Stimulated activated CD4-positive, alpha-beta T cell treated with anti-CD3 and anti-CD28 coated beads, Interleukin-12 subunit alpha, Interleukin-12 subunit beta, amount 100 ng/mL, for 48 hours (primary cell): ENCODE measurements around the gene LIMK2.
A peak's percentile ranks its signal among the peaks of the same experiment; 100 is the strongest.
"Not testable (repeated sequence)": the region's sequence is repeated elsewhere in the genome, so short reads cannot be mapped to it uniquely, and the experiment has no call there.

ENCODE experiments used
- DNase-seq, 3 donors: peaks; one replicate each; pipeline ENCODE4 v3.0.0-alpha.2; 2020; ENCODE audit warnings: low read depth in 2 of 3, low spot score in 1 of 3

The LIMK2 gene

GRCh38 chr22:31211862-31212730, at the start of gene LIMK2:
Gene LIMK2 (plus strand): TSS chr22:31212298. CDS start chr22:31212409, 111 bp downstream.
- peak; percentile 94 to 99 (median 96) for DNase-seq

GRCh38 chr22:31170971-31171370, 41.1 kb upstream of the LIMK2 start:
- no peak for DNase-seq

GRCh38 chr22:31171734-31172133, 40.4 kb upstream of the LIMK2 start:
- DNase-seq: not testable (repeated sequence)

- peak in 1 of 3 donors; percentile 2 for DNase-seq
These were observed 38.5 kb upstream of the LIMK2 start for GRCh38 chr22:31173386-31174145.

GRCh38 chr22:31176923-31177322, 35.2 kb upstream of the LIMK2 start:
- no peak for DNase-seq

GRCh38 chr22:31177420-31178162, 34.5 kb upstream of the LIMK2 start:
- DNase-seq: no peak

GRCh38 chr22:31178859-31179258, 33.2 kb upstream of the LIMK2 start:
- DNase-seq: no peak

- DNase-seq: no peak
These were observed 32.8 kb upstream of the LIMK2 start for GRCh38 chr22:31179345-31179744.

- DNase-seq: no peak
These were observed 28.1 kb upstream of the LIMK2 start for GRCh38 chr22:31184015-31184414.

- no peak for DNase-seq
These were observed 27.0 kb upstream of the LIMK2 start for GRCh38 chr22:31185056-31185455.

- no peak for DNase-seq
These were observed 24.5 kb upstream of the LIMK2 start for GRCh38 chr22:31187627-31188026.

- no peak for DNase-seq
These were observed 19.6 kb upstream of the LIMK2 start for GRCh38 chr22:31192513-31192912.

- no peak for DNase-seq
These were observed 19.0 kb upstream of the LIMK2 start for GRCh38 chr22:31193092-31193491.

GRCh38 chr22:31194681-31195080, 17.4 kb upstream of the LIMK2 start:
- not testable (repeated sequence) for DNase-seq

- no peak for DNase-seq
These were observed 12.9 kb upstream of the LIMK2 start for GRCh38 chr22:31199187-31199586.

GRCh38 chr22:31204352-31204984, 7.6 kb upstream of the LIMK2 start:
- DNase-seq: not testable (repeated sequence)

GRCh38 chr22:31205059-31205458, 7.0 kb upstream of the LIMK2 start:
- not testable (repeated sequence) for DNase-seq

GRCh38 chr22:31206460-31206859, 5.6 kb upstream of the LIMK2 start:
- not testable (repeated sequence) for DNase-seq

- DNase-seq: peak in 1 of 3 donors; percentile 5
These were observed 5.0 kb upstream of the LIMK2 start for GRCh38 chr22:31206896-31207687.
